ENCODE results near the gene PID1.

- TF ChIP-seq ZNF274 (IDR thresholded peaks at IDR 0.05; ENCODE audit: low read depth, low read length) (no peak), YY1 (IDR thresholded peaks at IDR 0.05; ENCODE audit: insufficient read depth, insufficient read length) (no peak)
Measured at GRCh38 chr2:229153267-229153666, 117.8 kb downstream of the PID1 start.
